ENCODE data around the gene MMS22L. TPM values are rescaled to one million over a fixed set of nuclear protein-coding genes. Genes with fewer than 3 reads are reported as not detected.

MMS22L gene
- total RNA-seq, 1 donor from 2014 or later = 49.7 TPM

GRCh38 chr6:97092673-97093305 is 190.2 kb downstream of the MMS22L start:
- intact Hi-C loops (cut with micrococcal nuclease) = no loop called here
- H3K4me3 Mint-ChIP-seq = no peak overlapping the region
- H3K9me3 Mint-ChIP-seq = no peaks in the 10 kb centered on the region
- no peaks in the 10 kb centered on the region for H3K27me3 Mint-ChIP-seq (ENCODE audit: insufficient read depth)
- H3K36me3 Mint-ChIP-seq (ENCODE audit: low read depth) = no peaks in the 10 kb centered on the region
- H3K4me1 Mint-ChIP-seq (ENCODE audit: low read depth) = peaks cover 12% of the 10 kb centered on the region
- H3K27ac Mint-ChIP-seq = no peak overlapping the region
- no peak for DNase-seq (ENCODE audit: low spot score)
